Spleen (tissue), 11 donors: ENCODE measurements around the gene CDK7. TPM values are rescaled to one million over a fixed set of nuclear protein-coding genes. Genes with fewer than 3 reads are reported as not detected.

Experiments
- DNase-seq: peaks from one replicate; pipeline ENCODE4 v3.0.0-alpha.2; 2020
- H3K27ac ChIP-seq, 8 donors: fragments of 200-600 bp; sonication (generic) in 7 of 8; 1 replicate in 4 of 8; 2 replicates in 4 of 8; pipeline versions ENCODE4 v1.5.0 to v1.8.0; 2016 to 2021; ENCODE audit warnings: inconsistent platforms in 4 of 8, mild to moderate bottlenecking in 4 of 8, moderate library complexity in 1 of 8
- H3K27me3 ChIP-seq, 7 donors: fragments of 200-600 bp; sonication (generic) in 6 of 7; replicated peaks in 1 of 7; 1 replicate in 4 of 7; 2 replicates in 3 of 7; pipeline versions ENCODE4 v1.5.0 to v1.8.0; 2016 to 2021; ENCODE audit warnings: inconsistent platforms in 3 of 7, mild to moderate bottlenecking in 1 of 7
- H3K36me3 ChIP-seq, 6 donors: fragments of 200-600 bp; sonication (generic) in 5 of 6; 1 replicate in 4 of 6; 2 replicates in 2 of 6; pipeline versions ENCODE4 v1.5.0 to v1.8.0; 2016 to 2021; ENCODE audit warnings: inconsistent platforms in 2 of 6
- H3K4me1 ChIP-seq, 6 donors: fragments of 200-600 bp; sonication (generic) in 5 of 6; 1 replicate in 3 of 6; 2 replicates in 3 of 6; pipeline versions ENCODE4 v1.5.0 to v1.8.0; 2016 to 2021; ENCODE audit warnings: inconsistent platforms in 3 of 6
- H3K4me3 ChIP-seq, 8 donors: fragments of 200-600 bp; sonication (generic) in 7 of 8; 1 replicate in 4 of 8; 2 replicates in 4 of 8; pipeline versions ENCODE4 v1.5.0 to v1.8.0; 2016 to 2021; ENCODE audit warnings: inconsistent platforms in 4 of 8, mild to moderate bottlenecking in 4 of 8, moderate library complexity in 2 of 8
- H3K9me3 ChIP-seq, 8 donors: fragments of 200-600 bp; sonication (generic) in 7 of 8; 1 replicate in 4 of 8; 2 replicates in 4 of 8; pipeline versions ENCODE4 v1.5.0 to v1.8.0; 2016 to 2021; ENCODE audit warnings: inconsistent platforms in 4 of 8
- CTCF ChIP-seq, 11 experiments: fragments of 200-600 bp in 7 of 11; fragments of 450-650 bp in 4 of 11; sonication (generic) in 4 of 11; IDR thresholded peaks in 8 of 11; conservative IDR thresholded peaks in 3 of 11; 1 replicate in 7 of 11; 2 replicates in 4 of 11; pipeline versions ENCODE4 v1.4.0 to v1.8.0; 2016 to 2021; ENCODE audit warnings: antibody characterized with exemption in 11 of 11, inconsistent platforms in 4 of 11, mild to moderate bottlenecking in 1 of 11
- POLR2A ChIP-seq, 3 donors: fragments of 450-650 bp; IDR thresholded peaks; one replicate each; pipeline ENCODE4 v1.5.1; 2017; ENCODE audit warnings: antibody characterized with exemption in 3 of 3, mild to moderate bottlenecking in 1 of 3
- POLR2AphosphoS5 ChIP-seq, 3 donors: sonication (generic); formaldehyde crosslinking; IDR thresholded peaks; one replicate each; pipeline ENCODE4 v1.5.1; 2017; ENCODE audit warnings: antibody characterized with exemption in 3 of 3
- WGBS, 5 donors: extraction: QIAGEN DNeasy Blood & Tissue Kit in 3 of 5; methylation state at CpG; one replicate each; pipeline versions ENCODE4 v1.1.5 to v1.1.7; 2013 to 2018; 5-methylcytosine and 5-hydroxymethylcytosine counted together
- intact Hi-C: fragments of 100-400 bp; cut with DNase I; formaldehyde crosslinking; loops from one replicate; pipeline ENCODE4 v1.15.0; 2023; ENCODE audit warnings: low total_unique reads
- polyA plus RNA-seq, 3 donors: library from polyadenylated mRNA; stranded (reverse); fragments of 200-250 nt; gene quantifications; one replicate each; pipeline ENCODE4 v1.2.1, GENCODE V29; 2013
- total RNA-seq, 7 donors: library from RNA; depleted of rRNA in 3 of 7; stranded (reverse); fragments of >200 nt in 3 of 7; fragmentation: NEBNext Ultra II Directional in 4 of 7; extraction: Animal tissue kit (Norgen Biotek cat#: 25700) in 4 of 7; gene quantifications; one replicate each; pipeline versions ENCODE4 v1.1.0 to v1.2.1, GENCODE V29; 2016 to 2021
- donor health status: healthy with polysubstance abuse.
- donor health status: DM: no; HTN: no; CAD: no; lungs with moderate emphysema.
- donor health status: DM: no; HTN: no; CAD: no.
- donor health status: Bipolar disorder and iron deficiency.
- donor health status: healthy.
- donor health status: DM: no; HTN: no; CAD: no.
- donor health status: DM: yes; HTN: yes; CAD: no.

CDK7 gene
- total and polyA plus RNA-seq, 10 donors: 12.9 to 21.9 (median 17.9) TPM

GRCh38 chr5:69261034-69261433 is 26.3 kb downstream of the CDK7 start:
- H3K36me3 ChIP-seq: peaks cover 0 to 100% (median 70%) of the 10 kb centered on the region in 6 donors
- WGBS, 5 donors: 91 to 100% (median 100%) methylated on average over 1 of the region's 1 CpG
- H3K4me1 ChIP-seq: no peaks in the 10 kb centered on the region
- DNase-seq: no peak
- H3K9me3 ChIP-seq: no peaks in the 10 kb centered on the region
- H3K27ac ChIP-seq: no peak overlapping the region
- no peak overlapping the region for H3K4me3 ChIP-seq
- intact Hi-C loops: no loop called here
- H3K27me3 ChIP-seq: no peaks in the 10 kb centered on the region
- TF ChIP-seq POLR2AphosphoS5 (IDR thresholded peaks at IDR 0.05) (no peak), CTCF (IDR thresholded peaks at IDR 0.05 in 8 of 11, conservative IDR thresholded peaks at IDR 0.05 in 3 of 11) (no peak), POLR2A (IDR thresholded peaks at IDR 0.05) (no peak)

- intact Hi-C loops: no loop called here
- 86 to 94% (median 91%) methylated on average over 11 of the region's 11 CpGs for WGBS, 5 donors
- DNase-seq: peak; percentile 73
- H3K36me3 ChIP-seq: peaks cover 0 to 98% (median 69%) of the 10 kb centered on the region in 6 donors
- H3K27me3 ChIP-seq: no peaks in the 10 kb centered on the region
- H3K4me1 ChIP-seq: peaks cover 0 to 4% (median 0%) of the 10 kb centered on the region in 6 donors
- no peaks in the 10 kb centered on the region for H3K9me3 ChIP-seq
- no peak overlapping the region for H3K4me3 ChIP-seq
- TF ChIP-seq CTCF (IDR thresholded peaks at IDR 0.05 in 8 of 11, conservative IDR thresholded peaks at IDR 0.05 in 3 of 11): no peak
- TF ChIP-seq POLR2A (IDR thresholded peaks at IDR 0.05): no peak
- no peak for TF ChIP-seq POLR2AphosphoS5 (IDR thresholded peaks at IDR 0.05)
- no peak overlapping the region for H3K27ac ChIP-seq
These were observed 31.2 kb downstream of the CDK7 start for GRCh38 chr5:69265931-69266330.

GRCh38 chr5:69268899-69269298 is 34.2 kb downstream of the CDK7 start:
- no peak for DNase-seq
- intact Hi-C loops: no loop called here
- Histone ChIP-seq H3K27ac (peak overlapping the region in 1 of 8 donors; percentile 17), H3K27me3 (no peaks in the 10 kb centered on the region), H3K4me1 (peaks cover 0 to 14% (median 0%) of the 10 kb centered on the region in 6 donors), H3K36me3 (peaks cover 0 to 98% (median 52%) of the 10 kb centered on the region in 6 donors), H3K4me3 (no peak overlapping the region), H3K9me3 (no peaks in the 10 kb centered on the region)
- 62 to 74% (median 72%) methylated on average over 5 of the region's 5 CpGs for WGBS, 5 donors
- TF ChIP-seq CTCF (IDR thresholded peaks at IDR 0.05 in 8 of 11, conservative IDR thresholded peaks at IDR 0.05 in 3 of 11) (no peak), POLR2A (IDR thresholded peaks at IDR 0.05) (no peak), POLR2AphosphoS5 (IDR thresholded peaks at IDR 0.05) (no peak)

GRCh38 chr5:69270840-69271239 is 36.2 kb downstream of the CDK7 start:
- Histone ChIP-seq H3K36me3 (peaks cover 0 to 98% (median 52%) of the 10 kb centered on the region in 6 donors), H3K9me3 (no peaks in the 10 kb centered on the region), H3K27me3 (no peaks in the 10 kb centered on the region), H3K4me3 (no peak overlapping the region), H3K4me1 (peaks cover 0 to 14% (median 0%) of the 10 kb centered on the region in 6 donors), H3K27ac (no peak overlapping the region)
- 83 to 91% (median 86%) methylated on average over 1 of the region's 1 CpG for WGBS, 5 donors
- intact Hi-C loops: no loop called here
- TF ChIP-seq CTCF (IDR thresholded peaks at IDR 0.05 in 8 of 11, conservative IDR thresholded peaks at IDR 0.05 in 3 of 11): no peak
- TF ChIP-seq POLR2AphosphoS5 (IDR thresholded peaks at IDR 0.05): no peak
- TF ChIP-seq POLR2A (IDR thresholded peaks at IDR 0.05): no peak
- DNase-seq: no peak
